ENCODE results near the gene LYVE1.

Gene LYVE1

DNA sequence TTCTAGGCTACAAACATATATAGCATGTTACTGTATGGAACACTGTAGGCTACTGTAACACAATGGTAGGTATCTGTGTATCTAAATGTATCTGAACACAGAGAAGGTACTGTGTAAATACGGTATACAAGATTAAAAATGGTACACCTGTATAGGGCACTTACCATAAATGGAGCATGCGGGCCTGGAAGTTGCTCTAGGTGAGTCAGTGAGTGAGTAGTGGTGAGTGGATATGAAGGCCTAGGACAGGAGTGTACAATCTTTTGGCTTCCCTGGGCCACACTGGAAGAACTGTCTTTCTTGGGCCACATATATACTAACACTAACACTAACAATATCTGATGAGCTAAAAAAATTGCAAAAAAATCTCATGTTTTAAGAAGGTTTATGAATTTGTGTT lies 48.8 kb downstream of the LYVE1 start:
- ChIA-PET CTCF (no interaction called here), POLR2A (ENCODE audit: low non-redundant PET) (no interaction called here)
- H3K27ac ChIP-seq: no peak overlapping the region
- DNase-seq (ENCODE audit: low spot score): no peak
- TF ChIP-seq CTCF (conservative IDR thresholded peaks at IDR 0.05; ENCODE audit: low read depth): no peak

- POLR2A ChIA-PET (ENCODE audit: low non-redundant PET): no interaction called here
- DNase-seq (ENCODE audit: low spot score): no peak
- CTCF ChIA-PET: no interaction called here
- no peak for TF ChIP-seq CTCF (conservative IDR thresholded peaks at IDR 0.05; ENCODE audit: low read depth)
- H3K27ac ChIP-seq: no peak overlapping the region
These were observed 49.6 kb downstream of the LYVE1 start for GRCh38 chr11:10518891-10519290.

DNA sequence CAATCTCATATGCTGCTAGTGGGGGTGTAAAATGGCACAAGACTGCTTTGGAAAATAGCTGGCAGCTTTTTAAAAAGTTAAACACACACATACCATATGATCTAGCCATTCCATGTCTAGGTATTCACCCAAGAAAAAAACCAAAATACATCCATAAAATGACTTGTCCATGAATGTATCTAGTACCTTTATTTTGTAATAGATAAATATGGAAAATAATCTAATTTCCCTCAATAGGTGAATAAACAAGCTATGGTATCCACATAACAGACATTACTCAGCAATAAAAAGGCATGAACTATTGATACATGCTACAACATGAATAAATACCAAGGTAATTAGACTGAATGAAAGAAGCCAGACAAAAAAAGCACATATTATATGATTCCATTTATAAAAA lies 50.3 kb downstream of the LYVE1 start:
- CTCF ChIA-PET: interaction anchor here (0.6 kb wide), 1 partner anchor 13 kb away, joined by 4 read pairs; no protein-coding TSS in a partner anchor
- H3K27ac ChIP-seq: no peak overlapping the region
- POLR2A ChIA-PET (ENCODE audit: low non-redundant PET): no interaction called here
- DNase-seq (ENCODE audit: low spot score): peak; percentile 40
- no peak for TF ChIP-seq CTCF (conservative IDR thresholded peaks at IDR 0.05; ENCODE audit: low read depth)

- ChIA-PET POLR2A (ENCODE audit: low non-redundant PET) (no interaction called here), CTCF (no interaction called here)
- no peak for DNase-seq (ENCODE audit: low spot score)
- TF ChIP-seq CTCF (conservative IDR thresholded peaks at IDR 0.05; ENCODE audit: low read depth): no peak
- no peak overlapping the region for H3K27ac ChIP-seq
These were observed 53.0 kb downstream of the LYVE1 start for GRCh38 chr11:10515418-10515817.

DNA sequence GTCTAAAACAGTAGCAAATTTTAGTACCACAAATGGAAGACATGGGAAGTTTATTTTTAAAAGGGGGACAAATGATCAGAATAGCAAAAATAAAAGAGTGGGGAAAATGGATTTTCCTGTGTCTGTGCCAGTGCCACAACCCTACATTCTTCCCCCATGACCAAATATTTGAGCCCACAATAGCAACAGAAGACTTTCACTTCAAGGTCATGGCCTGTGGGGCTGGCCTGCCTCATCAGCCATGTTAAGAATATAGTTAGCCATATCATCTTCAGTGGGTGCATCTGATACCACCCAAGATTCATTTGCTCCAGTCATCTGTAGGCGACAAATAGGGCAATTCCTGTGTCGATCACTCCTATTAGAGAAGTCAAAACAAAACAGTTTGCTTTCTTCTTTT lies 53.8 kb downstream of the LYVE1 start:
- ChIA-PET POLR2A (ENCODE audit: low non-redundant PET) (no interaction called here), CTCF (interaction anchor here (0.6 to 1.1 kb wide), 4 partner anchors 26 to 215 kb away, joined by 3 to 5 read pairs (median 4); partner anchors contain the start of gene RNF141)
- H3K27ac ChIP-seq: no peak overlapping the region
- TF ChIP-seq CTCF (conservative IDR thresholded peaks at IDR 0.05; ENCODE audit: low read depth): no peak
- no peak for DNase-seq (ENCODE audit: low spot score)

- no peak overlapping the region for H3K27ac ChIP-seq
- ChIA-PET CTCF (interaction anchor here (0.6 to 1.1 kb wide), 7 partner anchors 16 to 306 kb away, joined by 3 to 5 read pairs (median 4); partner anchors contain the start of gene RNF141), POLR2A (ENCODE audit: low non-redundant PET) (no interaction called here)
- peak; percentile 40 for TF ChIP-seq CTCF (conservative IDR thresholded peaks at IDR 0.05; ENCODE audit: low read depth)
- no peak for DNase-seq (ENCODE audit: low spot score)
These were observed 54.3 kb downstream of the LYVE1 start for GRCh38 chr11:10514202-10514601.

- DNase-seq (ENCODE audit: low spot score): no peak
- CTCF ChIA-PET: no interaction called here
- H3K27ac ChIP-seq: no peak overlapping the region
- TF ChIP-seq CTCF (conservative IDR thresholded peaks at IDR 0.05; ENCODE audit: low read depth): no peak
- POLR2A ChIA-PET (ENCODE audit: low non-redundant PET): no interaction called here
These were observed 57.3 kb downstream of the LYVE1 start for GRCh38 chr11:10511181-10511621.

Measured in RWPE1 (cell line).